ENCODE measurements around the gene UBXN1.
A peak's percentile ranks its signal among the peaks of the same experiment; 100 is the strongest.
"Not testable (repeated sequence)": the region's sequence is repeated elsewhere in the genome, so short reads cannot be mapped to it uniquely, and the experiment has no call there.

Gene UBXN1

DNA sequence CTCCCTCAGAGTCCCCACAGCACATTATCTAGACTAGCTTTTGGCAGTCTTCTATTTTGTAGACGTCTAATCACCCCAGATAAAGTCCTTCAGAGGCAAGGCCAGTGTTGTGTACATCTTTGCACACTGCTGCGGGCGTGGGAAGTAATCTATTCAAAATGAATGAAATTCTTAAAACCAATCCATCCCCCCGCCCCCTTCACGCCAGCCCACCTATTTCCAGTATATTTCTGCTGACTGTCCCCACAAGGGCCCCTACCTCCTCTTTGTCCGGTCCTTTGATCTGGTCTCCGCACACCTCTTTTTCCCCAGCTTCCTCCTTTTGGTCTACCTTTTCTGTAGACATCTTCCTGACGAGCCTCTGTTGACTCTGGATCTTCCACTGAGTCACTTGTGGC is 28.0 kb upstream of the UBXN1 start:
- Histone ChIP-seq H3K36me3 (ENCODE audit: control insufficient read depth, insufficient read depth, low read length) (peaks cover 5% of the 10 kb centered on the region), H3K9ac (ENCODE audit: low read depth, low read length) (peak overlapping the region; percentile 74), H3K4me1 (ENCODE audit: control insufficient read depth, insufficient read depth, low read length) (peaks cover 8% of the 10 kb centered on the region), H3K27me3 (ENCODE audit: control insufficient read depth, insufficient read depth, low read length) (no peaks in the 10 kb centered on the region), H3K9me3 (ENCODE audit: control insufficient read depth, insufficient read depth, low read length) (no peaks in the 10 kb centered on the region), H3K4me3 (ENCODE audit: low read depth, low read length) (peak overlapping the region; percentile 94)

- H3K9me3 ChIP-seq (ENCODE audit: control insufficient read depth, insufficient read depth, low read length), result no peaks in the 10 kb centered on the region
- peak overlapping the region; percentile 94 for H3K4me3 ChIP-seq (ENCODE audit: low read depth, low read length)
- peaks cover 3% of the 10 kb centered on the region for H3K36me3 ChIP-seq (ENCODE audit: control insufficient read depth, insufficient read depth, low read length)
- H3K27me3 ChIP-seq (ENCODE audit: control insufficient read depth, insufficient read depth, low read length), result no peaks in the 10 kb centered on the region
- H3K4me1 ChIP-seq (ENCODE audit: control insufficient read depth, insufficient read depth, low read length), result peaks cover 8% of the 10 kb centered on the region
- H3K9ac ChIP-seq (ENCODE audit: low read depth, low read length), result peak overlapping the region; percentile 74
Observed at GRCh38 chr11:62705880-62706849, 27.3 kb upstream of the UBXN1 start.

- H3K9me3 ChIP-seq (ENCODE audit: control insufficient read depth, insufficient read depth, low read length), result no peaks in the 10 kb centered on the region
- H3K4me1 ChIP-seq (ENCODE audit: control insufficient read depth, insufficient read depth, low read length), result peaks cover 8% of the 10 kb centered on the region
- H3K4me3 ChIP-seq (ENCODE audit: low read depth, low read length), result peak overlapping the region; percentile 77
- peaks cover 5% of the 10 kb centered on the region for H3K36me3 ChIP-seq (ENCODE audit: control insufficient read depth, insufficient read depth, low read length)
- H3K27me3 ChIP-seq (ENCODE audit: control insufficient read depth, insufficient read depth, low read length), result no peaks in the 10 kb centered on the region
- no peak overlapping the region for H3K9ac ChIP-seq (ENCODE audit: low read depth, low read length)
Observed at GRCh38 chr11:62705413-62705812, 26.5 kb upstream of the UBXN1 start.

GRCh38 chr11:62703921-62704320 is 25.0 kb upstream of the UBXN1 start:
- H3K36me3 ChIP-seq (ENCODE audit: control insufficient read depth, insufficient read depth, low read length); H3K27me3 ChIP-seq (ENCODE audit: control insufficient read depth, insufficient read depth, low read length); H3K4me3 ChIP-seq (ENCODE audit: low read depth, low read length); H3K4me1 ChIP-seq (ENCODE audit: control insufficient read depth, insufficient read depth, low read length); H3K9ac ChIP-seq (ENCODE audit: low read depth, low read length); H3K9me3 ChIP-seq (ENCODE audit: control insufficient read depth, insufficient read depth, low read length): not testable (repeated sequence)

- H3K27me3 ChIP-seq (ENCODE audit: control insufficient read depth, insufficient read depth, low read length), result no peaks in the 10 kb centered on the region
- no peaks in the 10 kb centered on the region for H3K9me3 ChIP-seq (ENCODE audit: control insufficient read depth, insufficient read depth, low read length)
- H3K9ac ChIP-seq (ENCODE audit: low read depth, low read length), result no peak overlapping the region
- peaks cover 5% of the 10 kb centered on the region for H3K36me3 ChIP-seq (ENCODE audit: control insufficient read depth, insufficient read depth, low read length)
- H3K4me1 ChIP-seq (ENCODE audit: control insufficient read depth, insufficient read depth, low read length), result no peaks in the 10 kb centered on the region
- H3K4me3 ChIP-seq (ENCODE audit: low read depth, low read length), result no peak overlapping the region
Observed at GRCh38 chr11:62702246-62702645, 23.4 kb upstream of the UBXN1 start.

GRCh38 chr11:62694455-62695167 is 15.7 kb upstream of the UBXN1 start:
- H3K36me3 ChIP-seq (ENCODE audit: control insufficient read depth, insufficient read depth, low read length), result peaks cover 19% of the 10 kb centered on the region
- H3K9me3 ChIP-seq (ENCODE audit: control insufficient read depth, insufficient read depth, low read length), result no peaks in the 10 kb centered on the region
- H3K4me3 ChIP-seq (ENCODE audit: low read depth, low read length), result no peak overlapping the region
- no peaks in the 10 kb centered on the region for H3K27me3 ChIP-seq (ENCODE audit: control insufficient read depth, insufficient read depth, low read length)
- peaks cover under 1% of the 10 kb centered on the region for H3K4me1 ChIP-seq (ENCODE audit: control insufficient read depth, insufficient read depth, low read length)
- no peak overlapping the region for H3K9ac ChIP-seq (ENCODE audit: low read depth, low read length)

DNA sequence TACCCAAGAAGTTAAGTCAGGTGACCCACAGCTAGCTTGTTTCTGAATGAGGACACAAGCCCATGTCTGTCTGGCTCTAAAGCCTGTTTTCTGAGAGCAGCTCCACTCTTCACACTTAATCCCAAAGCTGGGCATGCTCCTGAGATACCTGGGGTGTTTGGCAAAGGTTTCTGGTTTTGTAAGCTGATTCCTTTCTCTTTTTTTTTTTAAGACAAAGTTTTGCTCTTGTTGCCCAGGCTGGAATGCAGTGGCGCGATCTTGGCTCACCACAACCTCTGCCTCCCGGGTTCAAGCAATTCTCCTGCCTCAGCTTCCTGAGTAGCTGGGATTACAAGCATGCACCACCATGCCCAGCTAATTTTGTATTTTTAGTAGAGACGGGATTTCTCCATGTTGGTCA is 14.8 kb upstream of the UBXN1 start:
- H3K9ac ChIP-seq (ENCODE audit: low read depth, low read length); H3K4me3 ChIP-seq (ENCODE audit: low read depth, low read length); H3K9me3 ChIP-seq (ENCODE audit: control insufficient read depth, insufficient read depth, low read length); H3K4me1 ChIP-seq (ENCODE audit: control insufficient read depth, insufficient read depth, low read length); H3K27me3 ChIP-seq (ENCODE audit: control insufficient read depth, insufficient read depth, low read length): not testable (repeated sequence)
- peaks cover 19% of the 10 kb centered on the region for H3K36me3 ChIP-seq (ENCODE audit: control insufficient read depth, insufficient read depth, low read length)

GRCh38 chr11:62689421-62690183 is 10.7 kb upstream of the UBXN1 start, which contains the start of gene LRRN4CL:
LRRN4CL (minus strand) TSS chr11:62689530; CDS start chr11:62688508, 1,022 bp downstream.
- no peak within 1 kb of the TSS for H3K9ac ChIP-seq (ENCODE audit: low read depth, low read length)

GRCh38 chr11:62688491-62688890 is 9.6 kb upstream of the UBXN1 start:
- H3K9me3 ChIP-seq (ENCODE audit: control insufficient read depth, insufficient read depth, low read length), result no peaks in the 10 kb centered on the region
- peaks cover 4% of the 10 kb centered on the region for H3K4me1 ChIP-seq (ENCODE audit: control insufficient read depth, insufficient read depth, low read length)
- peaks cover 15% of the 10 kb centered on the region for H3K36me3 ChIP-seq (ENCODE audit: control insufficient read depth, insufficient read depth, low read length)
- no peaks in the 10 kb centered on the region for H3K27me3 ChIP-seq (ENCODE audit: control insufficient read depth, insufficient read depth, low read length)
- H3K9ac ChIP-seq (ENCODE audit: low read depth, low read length), result no peak overlapping the region
- no peak overlapping the region for H3K4me3 ChIP-seq (ENCODE audit: low read depth, low read length)

More at GRCh38 chr11:62689421-62690183, 10.7 kb upstream of the UBXN1 start, which contains the start of gene LRRN4CL:
- peaks cover 4% of the 10 kb centered on the region for H3K4me1 ChIP-seq (ENCODE audit: control insufficient read depth, insufficient read depth, low read length)
- H3K36me3 ChIP-seq (ENCODE audit: control insufficient read depth, insufficient read depth, low read length), result peaks cover 19% of the 10 kb centered on the region
- H3K4me3 ChIP-seq (ENCODE audit: low read depth, low read length), result no peak within 1 kb of the TSS
- no peaks in the 10 kb centered on the region for H3K9me3 ChIP-seq (ENCODE audit: control insufficient read depth, insufficient read depth, low read length)
- H3K27me3 ChIP-seq (ENCODE audit: control insufficient read depth, insufficient read depth, low read length), result no peaks in the 10 kb centered on the region

- Histone ChIP-seq H3K27me3 (ENCODE audit: control insufficient read depth, insufficient read depth, low read length) (no peaks in the 10 kb centered on the region), H3K9ac (ENCODE audit: low read depth, low read length) (peak overlapping the region; percentile 24), H3K4me1 (ENCODE audit: control insufficient read depth, insufficient read depth, low read length) (peaks cover 4% of the 10 kb centered on the region), H3K36me3 (ENCODE audit: control insufficient read depth, insufficient read depth, low read length) (peaks cover 13% of the 10 kb centered on the region), H3K4me3 (ENCODE audit: low read depth, low read length) (no peak overlapping the region), H3K9me3 (ENCODE audit: control insufficient read depth, insufficient read depth, low read length) (no peaks in the 10 kb centered on the region)
Observed at GRCh38 chr11:62687508-62688396, 8.9 kb upstream of the UBXN1 start.

Measured in iPS-15b (cell line).